HG02870 (cell line): ENCODE results near the gene PLET1.

Experiments used
- ATAC-seq: cut with Tn5 transposase; IDR thresholded peaks from one replicate; pipeline ENCODE4 v1.9.1; 2021; ENCODE audit warnings: mild to moderate bottlenecking, moderate library complexity; ENCODE audit not compliant: unreplicated experiment

Gene PLET1

GRCh38 chr11:112247201-112247600, 13.5 kb downstream of the PLET1 start:
- no peak for ATAC-seq

DNA sequence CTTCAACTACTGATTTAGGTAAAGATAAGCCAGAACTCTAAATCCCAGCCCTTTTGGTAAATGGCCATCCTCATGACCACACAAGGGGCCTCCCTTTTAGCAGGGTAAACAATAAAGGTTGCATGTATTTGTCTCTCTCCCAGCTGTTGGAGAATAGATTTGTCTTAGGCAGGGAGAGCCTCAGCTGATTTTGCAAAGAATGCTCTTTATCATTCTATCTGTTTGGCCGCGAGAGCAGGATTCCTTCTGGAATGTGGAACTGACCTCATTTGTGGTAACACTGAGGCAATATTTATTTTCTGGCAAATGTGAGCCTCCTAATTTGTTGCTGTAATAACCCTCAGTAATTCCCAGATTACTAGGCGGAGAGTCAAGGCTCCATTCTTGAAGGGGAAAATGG, 19.2 kb downstream of the PLET1 start:
- ATAC-seq, result no peak

- no peak for ATAC-seq
Observed at GRCh38 chr11:112238041-112238440, 22.6 kb downstream of the PLET1 start.

DNA sequence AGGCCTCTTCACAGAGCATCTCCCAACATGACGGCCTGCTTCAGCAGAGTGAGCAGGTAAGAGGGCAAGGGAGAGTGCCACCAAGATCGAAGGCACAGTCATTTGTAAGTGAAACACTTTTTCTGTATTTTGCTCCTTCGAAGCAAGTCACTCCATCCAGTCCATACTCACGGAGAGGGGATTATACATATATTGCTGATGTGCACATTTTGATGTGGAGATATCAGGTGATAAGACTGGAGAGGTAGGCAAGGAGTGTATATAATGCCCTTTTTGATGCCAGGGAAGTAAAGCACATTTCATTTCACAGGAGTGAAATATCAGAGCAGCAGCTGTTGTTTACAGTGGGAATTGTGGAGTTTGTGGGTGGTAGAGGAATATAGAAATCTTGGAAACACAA, 23.2 kb downstream of the PLET1 start:
- ATAC-seq, result no peak

GRCh38 chr11:112235750-112236390, 24.8 kb downstream of the PLET1 start:
- no peak for ATAC-seq

- no peak for ATAC-seq
Observed at GRCh38 chr11:112231952-112232351, 28.7 kb downstream of the PLET1 start.

- no peak for ATAC-seq
Observed at GRCh38 chr11:112229746-112230433, 30.8 kb downstream of the PLET1 start.

GRCh38 chr11:112229159-112229558, 31.5 kb downstream of the PLET1 start:
- ATAC-seq, result no peak

- no peak for ATAC-seq
Observed at GRCh38 chr11:112228706-112229105, 32.0 kb downstream of the PLET1 start.

- ATAC-seq, result no peak
Observed at GRCh38 chr11:112227471-112227870, 33.2 kb downstream of the PLET1 start.

- peak; percentile 54 for ATAC-seq
Observed at GRCh38 chr11:112226831-112227401, 33.7 kb downstream of the PLET1 start.

DNA sequence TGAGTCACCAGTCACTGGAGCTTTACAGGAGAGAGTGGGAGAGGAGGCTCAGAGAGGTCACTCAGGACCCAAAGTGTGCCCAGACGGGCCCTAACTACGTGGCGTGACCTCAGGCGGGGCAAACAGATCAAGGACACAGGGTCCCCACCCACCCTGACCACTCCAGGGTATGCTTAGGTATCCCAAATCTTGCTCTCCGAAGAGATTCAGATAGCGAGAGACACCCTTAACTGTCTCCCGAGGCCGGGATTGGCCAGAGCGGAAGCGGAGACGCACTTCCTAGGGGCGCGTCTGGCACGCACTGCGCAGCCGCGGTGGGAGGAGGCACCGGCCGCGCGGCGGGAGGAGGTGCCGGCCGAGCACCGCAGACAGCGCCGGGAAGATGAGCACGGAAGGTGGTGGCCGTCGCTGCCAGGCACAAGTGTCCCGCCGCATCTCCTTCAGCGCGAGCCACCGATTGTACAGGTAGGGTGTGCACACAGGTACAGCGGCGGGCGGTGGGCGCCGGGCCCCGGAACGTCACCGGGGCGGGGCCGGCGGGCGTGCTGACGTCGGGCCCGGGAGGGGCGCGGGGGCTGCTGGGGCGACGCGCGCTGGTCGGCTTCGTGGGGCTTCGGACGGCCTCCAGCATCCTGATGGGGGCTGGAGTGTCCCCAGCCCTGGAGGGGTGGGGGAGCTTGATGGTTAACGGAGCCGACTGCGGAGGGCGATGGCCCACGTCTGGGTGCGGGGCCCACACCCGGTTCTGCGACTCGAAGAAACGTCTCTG, 34.4 kb downstream of the PLET1 start, which contains the start of gene PTS:
Gene PTS, plus strand, starts transcription at position 367 of the 769 bp plus-strand sequence. Its CDS starts 16 bp downstream, at position 383.
- ATAC-seq, result peak; percentile 94

GRCh38 chr11:112225753-112226061, 35.0 kb downstream of the PLET1 start:
- ATAC-seq, result no peak

- ATAC-seq, result no peak
Observed at GRCh38 chr11:112223754-112224532, 36.7 kb downstream of the PLET1 start.

DNA sequence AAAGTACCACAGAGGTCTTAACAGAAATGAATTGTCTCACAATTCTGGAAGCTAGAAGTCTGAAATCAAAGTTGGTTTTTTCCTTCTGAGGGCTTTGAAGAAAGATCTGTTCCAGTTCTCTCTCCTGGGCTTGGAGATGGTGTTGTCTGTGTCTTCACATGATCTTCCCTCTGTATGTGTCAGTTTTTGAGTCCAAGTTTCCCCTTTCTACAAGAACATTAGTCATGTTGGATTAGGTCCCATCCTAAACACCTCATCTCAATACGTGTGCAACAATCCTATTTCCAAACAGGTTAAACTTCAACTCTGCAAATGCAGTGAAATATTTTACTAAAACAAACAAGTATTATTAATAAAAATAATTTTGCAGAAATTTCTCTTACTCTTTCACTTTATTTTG, 37.5 kb downstream of the PLET1 start:
- ATAC-seq, result no peak

DNA sequence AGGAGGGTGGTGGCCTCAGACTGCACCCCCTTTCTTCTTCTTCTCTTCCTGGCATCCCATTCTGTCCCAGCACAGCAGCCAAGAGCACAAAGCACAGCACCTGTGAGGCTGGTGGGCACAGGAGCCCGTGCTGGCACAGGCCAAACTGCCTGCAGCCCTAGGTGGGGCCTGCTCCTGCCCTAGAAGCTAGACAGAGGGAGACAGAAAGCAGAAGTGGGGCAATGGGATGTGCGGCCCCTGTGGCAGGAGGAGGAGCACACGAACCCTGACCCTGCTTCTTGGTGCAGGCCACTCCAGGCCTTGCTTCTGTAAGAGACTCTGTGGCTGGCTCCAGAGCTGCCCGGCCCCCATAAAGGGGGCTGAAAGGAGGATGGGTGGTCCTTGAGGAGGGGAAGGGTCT, 38.4 kb downstream of the PLET1 start:
- ATAC-seq, result no peak

DNA sequence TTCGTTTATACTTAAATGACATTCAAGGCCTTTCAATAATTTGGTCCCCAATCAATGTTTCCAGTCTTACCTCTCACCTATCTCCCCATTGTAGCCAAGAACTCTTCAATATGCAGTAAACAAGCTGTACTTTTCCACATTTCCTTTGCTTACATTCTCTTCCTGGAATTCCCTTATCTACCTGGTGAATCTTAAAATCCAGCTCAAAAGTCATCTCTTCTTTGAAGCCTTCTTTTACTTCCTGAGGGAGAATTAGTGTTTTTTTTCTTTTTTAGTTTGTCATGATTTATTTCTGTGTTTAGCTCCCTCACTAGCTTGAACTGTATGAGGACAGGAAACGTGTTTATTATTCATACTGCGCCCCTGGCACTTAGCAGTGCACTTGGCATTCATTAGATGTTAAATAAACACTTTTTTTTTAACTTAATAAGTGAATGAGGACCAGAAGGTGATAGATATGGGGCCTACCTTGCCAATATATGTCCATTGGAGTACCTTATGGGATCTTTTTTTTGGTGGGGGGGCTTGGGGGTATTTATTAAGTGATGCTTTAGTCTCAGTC, 39.3 kb downstream of the PLET1 start:
- no peak for ATAC-seq

- peak; percentile 91 for ATAC-seq
Observed at GRCh38 chr11:112219476-112220232, 41.0 kb downstream of the PLET1 start.

DNA sequence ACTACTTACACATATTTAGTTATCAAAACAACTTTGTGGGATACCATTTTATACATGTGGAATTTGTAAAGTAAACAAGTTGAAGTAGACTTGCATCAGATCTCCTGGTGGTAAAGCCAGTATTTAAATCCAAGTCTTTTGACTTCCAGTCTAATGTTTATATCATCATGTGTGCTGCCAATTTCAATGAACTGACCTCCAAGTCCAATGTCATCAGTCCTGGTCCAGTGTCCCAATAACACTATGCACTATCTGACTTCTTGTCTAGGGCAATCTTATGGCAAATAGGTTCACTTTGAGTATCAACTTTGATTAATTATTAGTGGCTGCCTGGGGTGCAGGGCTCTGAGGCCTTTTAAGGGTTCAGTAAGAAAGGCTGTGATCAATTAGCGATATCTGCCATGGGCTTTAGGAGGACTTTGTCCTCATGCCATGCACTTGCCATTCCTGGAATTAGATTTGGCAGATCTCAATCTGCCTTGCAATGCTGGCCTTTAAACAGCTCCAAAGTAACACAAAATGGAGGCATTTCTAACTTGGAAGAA, 44.0 kb downstream of the PLET1 start:
- ATAC-seq, result no peak

GRCh38 chr11:112215621-112216020, 45.0 kb downstream of the PLET1 start:
- ATAC-seq, result no peak
